Kidney capillary endothelial cell (primary cell): Measurements from ENCODE around the gene SPRYD4.
"Not testable (repeated sequence)": the region's sequence is repeated elsewhere in the genome, so short reads cannot be mapped to it uniquely, and the experiment has no call there.

Source experiments
- DNase-seq: peaks from one replicate; pipeline ENCODE4 v3.0.0-alpha.2; 2018; ENCODE audit warnings: low spot score

Gene SPRYD4

GRCh38 chr12:56468216-56469006 lies at the start of gene SPRYD4:
Gene SPRYD4 (plus strand): TSS chr12:56468578. CDS start chr12:56468592, 14 bp downstream.
- peak; percentile 91 for DNase-seq

- DNase-seq = no peak
These were observed 48.0 kb upstream of the SPRYD4 start for GRCh38 chr12:56420411-56420810.

- no peak for DNase-seq
These were observed 43.2 kb upstream of the SPRYD4 start for GRCh38 chr12:56425193-56425592.

- DNase-seq = no peak
These were observed 42.4 kb upstream of the SPRYD4 start for GRCh38 chr12:56425940-56426438.

GRCh38 chr12:56431288-56431687 lies 37.1 kb upstream of the SPRYD4 start:
- no peak for DNase-seq

GRCh38 chr12:56431850-56432249 lies 36.5 kb upstream of the SPRYD4 start:
- no peak for DNase-seq

- no peak for DNase-seq
These were observed 33.5 kb upstream of the SPRYD4 start for GRCh38 chr12:56434828-56435227.

GRCh38 chr12:56437430-56438176 lies 30.8 kb upstream of the SPRYD4 start:
- DNase-seq = no peak

GRCh38 chr12:56443208-56443607 lies 25.2 kb upstream of the SPRYD4 start:
- not testable (repeated sequence) for DNase-seq

GRCh38 chr12:56448860-56449621 lies 19.3 kb upstream of the SPRYD4 start, which contains the start of gene TIMELESS:
Gene TIMELESS (minus strand): TSS chr12:56449426. CDS start chr12:56434170, 15,256 bp downstream.
- DNase-seq = peak; percentile 91

- DNase-seq = no peak
These were observed 18.8 kb upstream of the SPRYD4 start for GRCh38 chr12:56449622-56449984.

GRCh38 chr12:56450241-56450640 lies 18.1 kb upstream of the SPRYD4 start:
- no peak for DNase-seq

- no peak for DNase-seq
These were observed 17.2 kb upstream of the SPRYD4 start for GRCh38 chr12:56451147-56451546.

- DNase-seq = no peak
These were observed 13.8 kb upstream of the SPRYD4 start, which contains the start of gene MIP for GRCh38 chr12:56454557-56454956. Gene MIP (minus strand): TSS chr12:56454657. CDS start chr12:56454613, 44 bp downstream.

- no peak for DNase-seq
These were observed 10.6 kb upstream of the SPRYD4 start for GRCh38 chr12:56457817-56458216.

GRCh38 chr12:56461235-56462159 lies 6.9 kb upstream of the SPRYD4 start:
- DNase-seq = peak; percentile 56

GRCh38 chr12:56462565-56462964 lies 5.8 kb upstream of the SPRYD4 start:
- DNase-seq = no peak

- no peak for DNase-seq
These were observed 891 bp downstream of the SPRYD4 start for GRCh38 chr12:56469007-56469930.

GRCh38 chr12:56474389-56474788 lies 6.0 kb downstream of the SPRYD4 start:
- DNase-seq = no peak

GRCh38 chr12:56476143-56476542 lies 7.8 kb downstream of the SPRYD4 start:
- DNase-seq = no peak
